Caco-2 (cell line): Measurements from ENCODE around the gene PHF21B. TPM values are rescaled to one million over a fixed set of nuclear protein-coding genes. Genes with fewer than 3 reads are reported as not detected.

Experiments
- BruUV-seq: library from RNA; stranded (reverse); fragments of 400-500 nt; replicated peaks from 2 replicates; lab custom pipeline; 2021; lab: Mats Ljungman, UMichigan
- CTCF ChIA-PET: fragments of 300-600 bp; sonication (Branson Sonifier 250); formaldehyde crosslinking; loops from one replicate; lab custom pipeline; 2022; ENCODE audit warnings: antibody characterized with exemption; lab: Charles Lee
- POLR2A ChIA-PET: fragments of 300-600 bp; sonication (Branson Sonifier 250); formaldehyde crosslinking; loops from one replicate; lab custom pipeline; 2022; ENCODE audit warnings: antibody characterized with exemption; lab: Charles Lee
- DNase-seq, 2 experiments: peaks; one replicate each; pipeline versions ENCODE4 v3.0.0 to v3.0.0-alpha.2; 2020 to 2022
- H3K27me3 ChIP-seq: replicated peaks from 2 replicates; pipeline ENCODE4 v1.6.0; 2011; ENCODE audit warnings: low read length; ENCODE audit not compliant: control insufficient read depth, insufficient read depth
- H3K36me3 ChIP-seq: 2 replicates; pipeline ENCODE4 v1.5.1; 2011; ENCODE audit warnings: low read length; ENCODE audit not compliant: control insufficient read depth, insufficient read depth
- H3K4me1 ChIP-seq: fragments of 250-450 bp; sonication (Bioruptor Pico); 2 replicates; pipeline ENCODE4 v1.5.1; 2020; ENCODE audit warnings: mild to moderate bottlenecking
- H3K4me3 ChIP-seq: 2 replicates; pipeline ENCODE4 v1.5.1; 2011; ENCODE audit warnings: low read depth, mild to moderate bottlenecking, control low read depth, low read length
- H3K9me3 ChIP-seq: fragments of 250-450 bp; sonication (Bioruptor Pico); 2 replicates; pipeline ENCODE4 v1.5.1; 2020; ENCODE audit warnings: mild to moderate bottlenecking, moderate library complexity
- H3K27ac Mint-ChIP-seq: one replicate; pipeline ENCODE4 v1.8.0; 2022; ENCODE audit warnings: mixed read lengths; ENCODE audit not compliant: unreplicated experiment
- H3K27me3 Mint-ChIP-seq: one replicate; pipeline ENCODE4 v1.8.0; 2022; ENCODE audit warnings: mixed read lengths; ENCODE audit not compliant: insufficient read depth, unreplicated experiment
- H3K36me3 Mint-ChIP-seq: one replicate; pipeline ENCODE4 v1.8.0; 2022; ENCODE audit warnings: mild to moderate bottlenecking, mixed read lengths; ENCODE audit not compliant: insufficient read depth, unreplicated experiment
- H3K4me1 Mint-ChIP-seq: one replicate; pipeline ENCODE4 v1.8.0; 2022; ENCODE audit warnings: low read depth, mixed read lengths; ENCODE audit not compliant: unreplicated experiment
- H3K4me3 Mint-ChIP-seq: one replicate; pipeline ENCODE4 v1.8.0; 2022; ENCODE audit warnings: mild to moderate bottlenecking, moderate library complexity, mixed read lengths; ENCODE audit not compliant: unreplicated experiment
- H3K9me3 Mint-ChIP-seq: one replicate; pipeline ENCODE4 v1.8.0; 2022; ENCODE audit warnings: mixed read lengths; ENCODE audit not compliant: unreplicated experiment
- intact Hi-C: fragments of 100-400 bp; cut with micrococcal nuclease; formaldehyde crosslinking; loops from one replicate; pipeline ENCODE4 v1.10.0; 2022; ENCODE audit not compliant: unreplicated experiment
- total RNA-seq: library from RNA; stranded (reverse); gene quantifications from 2 replicates; pipeline ENCODE4 v1.2.3, GENCODE V29; 2022
- TF ChIP-seq, protein P1 (sequence below), 2 experiments: fragments of 200-600 bp in 1 of 2; IDR thresholded peaks; 1 replicate in 1 of 2; 2 replicates in 1 of 2; pipeline versions ENCODE4 v1.5.1 to v1.8.0; 2011 to 2022; ENCODE audit warnings: antibody characterized with exemption in 1 of 2, control low read depth in 1 of 2, inconsistent platforms in 1 of 2, low read depth in 1 of 2, low read length in 1 of 2, mild to moderate bottlenecking in 1 of 2, moderate library complexity in 1 of 2; ENCODE audit not compliant: insufficient read depth in 1 of 2, severe bottlenecking in 1 of 2, unreplicated experiment in 1 of 2

Gene PHF21B
- total RNA-seq, 1 experiment from 2014 or later = 0.98 TPM

DNA sequence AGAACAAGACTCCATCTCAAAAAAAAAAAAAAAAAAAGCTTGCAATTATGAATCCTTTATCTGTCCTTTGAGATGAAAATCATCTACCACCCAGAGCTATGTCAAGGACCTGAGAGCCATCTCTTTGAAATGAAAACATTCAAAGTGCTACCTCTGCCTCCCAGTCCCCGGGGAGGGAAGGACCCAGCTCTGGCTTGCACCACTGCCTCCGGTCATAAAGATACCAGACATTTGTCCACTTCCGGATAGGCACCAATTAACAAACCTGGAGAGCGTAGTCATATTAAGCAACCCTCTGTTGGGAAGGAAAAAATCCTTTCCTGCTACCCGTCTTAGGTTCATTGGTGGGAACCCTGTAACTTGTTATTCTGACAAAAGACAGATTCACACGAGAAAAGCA lies 158.9 kb downstream of the PHF21B start:
- Histone ChIP-seq H3K4me3 (no peak overlapping the region), H3K36me3 (peaks cover 1% of the 10 kb centered on the region; the same call in 1 of the 2 replicates), H3K4me1 (no peaks in the 10 kb centered on the region), H3K9me3 (no peaks in the 10 kb centered on the region), H3K27me3 (no peaks in the 10 kb centered on the region)
- intact Hi-C loops = no loop called here
- POLR2A ChIA-PET = no interaction called here
- TF ChIP-seq, protein P1, sequence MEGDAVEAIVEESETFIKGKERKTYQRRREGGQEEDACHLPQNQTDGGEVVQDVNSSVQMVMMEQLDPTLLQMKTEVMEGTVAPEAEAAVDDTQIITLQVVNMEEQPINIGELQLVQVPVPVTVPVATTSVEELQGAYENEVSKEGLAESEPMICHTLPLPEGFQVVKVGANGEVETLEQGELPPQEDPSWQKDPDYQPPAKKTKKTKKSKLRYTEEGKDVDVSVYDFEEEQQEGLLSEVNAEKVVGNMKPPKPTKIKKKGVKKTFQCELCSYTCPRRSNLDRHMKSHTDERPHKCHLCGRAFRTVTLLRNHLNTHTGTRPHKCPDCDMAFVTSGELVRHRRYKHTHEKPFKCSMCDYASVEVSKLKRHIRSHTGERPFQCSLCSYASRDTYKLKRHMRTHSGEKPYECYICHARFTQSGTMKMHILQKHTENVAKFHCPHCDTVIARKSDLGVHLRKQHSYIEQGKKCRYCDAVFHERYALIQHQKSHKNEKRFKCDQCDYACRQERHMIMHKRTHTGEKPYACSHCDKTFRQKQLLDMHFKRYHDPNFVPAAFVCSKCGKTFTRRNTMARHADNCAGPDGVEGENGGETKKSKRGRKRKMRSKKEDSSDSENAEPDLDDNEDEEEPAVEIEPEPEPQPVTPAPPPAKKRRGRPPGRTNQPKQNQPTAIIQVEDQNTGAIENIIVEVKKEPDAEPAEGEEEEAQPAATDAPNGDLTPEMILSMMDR (IDR thresholded peaks at IDR 0.05; ENCODE audit: insufficient read depth in 1 of 2, low read depth in 1 of 2, low read length in 1 of 2, severe bottlenecking in 1 of 2, unreplicated experiment in 1 of 2) = no peak
- TSS peak; percentile 13 for BruUV-seq
- no peaks in the 10 kb centered on the region for H3K4me1 Mint-ChIP-seq
- no peak overlapping the region for H3K27ac Mint-ChIP-seq
- DNase-seq = no peak
- H3K4me3 Mint-ChIP-seq = no peak overlapping the region
- H3K9me3 Mint-ChIP-seq = no peaks in the 10 kb centered on the region
- peaks cover 33% of the 10 kb centered on the region for H3K36me3 Mint-ChIP-seq
- CTCF ChIA-PET = no interaction called here
- H3K27me3 Mint-ChIP-seq = no peaks in the 10 kb centered on the region

DNA sequence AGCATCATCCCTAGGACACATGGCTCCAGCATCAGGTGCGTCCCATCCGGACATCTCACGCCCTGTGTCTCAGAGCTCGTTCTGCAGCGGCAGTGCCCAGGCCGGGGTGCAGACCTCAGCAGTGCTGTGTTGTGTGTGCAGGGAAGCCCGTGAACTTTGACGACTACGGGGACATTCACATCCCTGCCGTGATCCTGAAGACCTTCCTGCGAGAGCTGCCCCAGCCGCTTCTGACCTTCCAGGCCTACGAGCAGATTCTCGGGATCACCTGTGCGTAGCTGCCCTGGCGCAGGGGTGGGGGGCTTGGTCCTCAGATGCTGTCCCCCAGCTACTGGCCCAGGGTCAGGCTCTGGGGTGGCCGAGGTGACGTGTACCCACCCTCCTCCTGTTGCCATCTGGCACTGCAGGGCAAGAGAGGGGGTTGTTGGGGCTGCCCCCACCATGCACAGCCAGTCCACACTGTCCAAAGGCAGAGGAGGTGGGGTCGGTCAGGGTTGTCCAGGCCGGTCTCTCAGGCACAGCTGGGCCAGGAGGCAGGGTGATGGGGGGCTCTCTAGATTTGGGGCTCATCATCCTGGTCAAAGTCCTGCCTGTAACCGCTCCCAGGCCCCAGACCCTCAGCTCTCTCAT lies 160.9 kb downstream of the PHF21B start:
- BruUV-seq = TSS peak; percentile 19
- no peak overlapping the region for H3K4me3 Mint-ChIP-seq
- no peaks in the 10 kb centered on the region for H3K27me3 ChIP-seq
- no peaks in the 10 kb centered on the region for H3K4me1 ChIP-seq
- ChIA-PET POLR2A (no interaction called here), CTCF (interaction anchor here (0.5 kb wide), 1 partner anchor 248 kb away, joined by 3 read pairs; no protein-coding TSS in a partner anchor)
- TF ChIP-seq, protein P1 (IDR thresholded peaks at IDR 0.05; ENCODE audit: insufficient read depth in 1 of 2, low read depth in 1 of 2, low read length in 1 of 2, severe bottlenecking in 1 of 2, unreplicated experiment in 1 of 2) = no peak
- H3K27ac Mint-ChIP-seq = no peak overlapping the region
- intact Hi-C loops = no loop called here
- no peaks in the 10 kb centered on the region for H3K27me3 Mint-ChIP-seq
- peaks cover 28% of the 10 kb centered on the region for H3K36me3 Mint-ChIP-seq
- H3K4me3 ChIP-seq = no peak overlapping the region
- DNase-seq = no peak
- H3K36me3 ChIP-seq = no peaks in the 10 kb centered on the region
- no peaks in the 10 kb centered on the region for H3K9me3 ChIP-seq
- no peaks in the 10 kb centered on the region for H3K4me1 Mint-ChIP-seq
- H3K9me3 Mint-ChIP-seq = no peaks in the 10 kb centered on the region

DNA sequence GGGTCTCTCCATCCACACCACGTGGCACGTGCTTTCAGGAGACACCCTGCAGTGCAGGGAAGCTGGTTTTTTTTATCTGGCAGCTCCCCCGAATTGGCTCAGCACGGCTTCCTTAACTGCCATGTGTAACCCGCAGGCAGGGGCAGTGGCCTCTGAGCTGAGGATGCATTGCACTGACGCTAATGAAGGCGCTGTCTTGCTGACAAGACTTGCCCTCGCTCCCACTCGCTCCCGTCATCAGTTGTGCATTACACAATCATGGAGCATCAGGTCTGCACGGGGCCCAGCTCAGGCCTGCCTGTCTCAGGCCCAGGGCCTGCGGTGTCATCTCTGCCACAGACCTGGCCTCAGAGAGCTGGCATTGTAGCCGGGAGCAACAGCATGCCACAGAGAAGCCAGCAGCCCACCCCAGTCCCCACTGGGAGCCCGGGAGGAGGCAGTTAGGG lies 161.5 kb downstream of the PHF21B start:
- no peaks in the 10 kb centered on the region for H3K27me3 ChIP-seq
- Mint-ChIP-seq H3K27me3 (no peaks in the 10 kb centered on the region), H3K27ac (no peak overlapping the region), H3K4me1 (no peaks in the 10 kb centered on the region), H3K36me3 (peaks cover 28% of the 10 kb centered on the region), H3K9me3 (no peaks in the 10 kb centered on the region), H3K4me3 (no peak overlapping the region)
- CTCF ChIA-PET = interaction anchor here (0.5 kb wide), 1 partner anchor 248 kb away, joined by 3 read pairs; no protein-coding TSS in a partner anchor
- no peak for DNase-seq
- no peaks in the 10 kb centered on the region for H3K4me1 ChIP-seq
- H3K36me3 ChIP-seq = no peaks in the 10 kb centered on the region
- POLR2A ChIA-PET = no interaction called here
- no peaks in the 10 kb centered on the region for H3K9me3 ChIP-seq
- intact Hi-C loops = no loop called here
- TF ChIP-seq, protein P1 (IDR thresholded peaks at IDR 0.05; ENCODE audit: insufficient read depth in 1 of 2, low read depth in 1 of 2, low read length in 1 of 2, severe bottlenecking in 1 of 2, unreplicated experiment in 1 of 2) = no peak
- BruUV-seq = no TSS peak
- no peak overlapping the region for H3K4me3 ChIP-seq
